Measurements from ENCODE around the gene IRX1. TPM values are rescaled to one million over a fixed set of nuclear protein-coding genes. Genes with fewer than 3 reads are reported as not detected.
A peak's percentile ranks its signal among the peaks of the same experiment; 100 is the strongest.

IRX1 gene
- total RNA-seq, 2 experiments from 2014 or later = not detected

- ATAC-seq = no peak
These were observed 711 bp downstream of the IRX1 start for GRCh38 chr5:3596261-3596825.

DNA sequence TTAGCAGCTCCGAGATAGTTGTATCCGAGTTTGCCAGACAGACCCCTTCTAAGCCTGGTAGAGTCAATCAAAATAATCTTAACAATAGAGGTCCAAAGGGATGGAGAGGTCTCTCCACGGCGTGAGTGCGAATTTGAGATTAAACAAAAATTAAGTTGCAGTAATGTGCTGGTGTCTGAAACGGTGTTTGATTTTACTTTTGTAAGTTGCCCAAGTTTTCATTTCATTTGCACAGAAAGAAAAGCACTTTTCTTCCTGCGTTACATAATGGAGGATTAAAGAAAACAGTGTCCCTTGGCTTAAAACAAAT is 1.2 kb downstream of the IRX1 start:
- POLR2A ChIA-PET = no interaction called here
- DNase-seq = no peak
- Mint-ChIP-seq H3K27me3 (ENCODE audit: low read depth) (peaks cover 60% of the 10 kb centered on the region), H3K4me3 (no peak overlapping the region), H3K27ac (peak overlapping the region; percentile 67), H3K9me3 (ENCODE audit: insufficient read depth) (peaks cover 3% of the 10 kb centered on the region), H3K36me3 (ENCODE audit: low read depth) (peaks cover 24% of the 10 kb centered on the region), H3K4me1 (ENCODE audit: low read depth) (peaks cover 2% of the 10 kb centered on the region)
- ATAC-seq = no peak
- CTCF ChIA-PET = no interaction called here

More at GRCh38 chr5:3596261-3596825, 711 bp downstream of the IRX1 start:
- POLR2A ChIA-PET = no interaction called here
- CTCF ChIA-PET = no interaction called here
- peaks cover 2% of the 10 kb centered on the region for H3K4me1 Mint-ChIP-seq (ENCODE audit: low read depth)
- H3K27ac Mint-ChIP-seq = no peak overlapping the region
- no peak for DNase-seq
- H3K4me3 Mint-ChIP-seq = no peak overlapping the region
- H3K27me3 Mint-ChIP-seq (ENCODE audit: low read depth) = peaks cover 59% of the 10 kb centered on the region
- H3K9me3 Mint-ChIP-seq (ENCODE audit: insufficient read depth) = peaks cover 3% of the 10 kb centered on the region
- peaks cover 19% of the 10 kb centered on the region for H3K36me3 Mint-ChIP-seq (ENCODE audit: low read depth)

DNA sequence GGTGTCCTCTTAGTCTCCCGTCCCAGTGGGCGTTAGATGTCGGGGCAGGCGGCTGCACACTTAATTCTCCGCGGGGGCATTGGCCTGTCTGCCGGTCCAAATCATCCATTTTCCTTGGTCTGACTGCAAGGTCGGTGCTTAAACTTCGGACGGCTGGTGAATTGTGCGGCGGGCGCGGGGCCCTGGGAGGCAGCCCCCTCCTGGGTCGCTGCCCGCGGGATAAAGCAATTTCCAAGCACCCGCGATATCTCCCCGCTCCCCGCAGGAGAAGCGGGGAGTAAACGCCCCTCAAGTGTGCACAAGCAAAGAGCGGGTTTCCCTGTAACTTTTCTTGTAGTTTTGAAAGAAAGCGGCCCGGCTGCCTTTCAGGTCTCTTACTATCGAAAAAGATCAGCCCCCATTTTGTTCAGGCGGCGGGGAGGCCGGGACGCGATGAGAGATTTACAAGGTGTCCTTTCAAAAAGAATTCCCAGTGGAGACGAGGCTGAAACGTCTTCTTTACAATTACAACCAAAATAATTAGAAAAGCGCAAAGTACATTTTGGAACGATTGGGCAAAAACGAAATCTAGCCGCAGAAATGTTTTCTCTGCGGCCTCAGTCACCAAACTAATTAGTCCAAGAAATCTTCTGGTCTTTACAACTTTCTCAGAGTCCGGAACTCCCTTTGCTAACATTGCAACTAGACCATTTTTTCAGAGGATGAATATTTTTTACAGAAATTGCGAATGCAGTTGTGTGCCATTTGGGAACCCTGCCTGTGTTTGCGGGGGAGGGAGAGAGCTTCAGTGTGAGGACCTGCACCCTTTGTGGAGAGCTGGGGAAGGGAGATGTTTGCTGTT is 1.8 kb downstream of the IRX1 start:
- Mint-ChIP-seq H3K27me3 (ENCODE audit: low read depth) (peaks cover 60% of the 10 kb centered on the region), H3K27ac (peak overlapping the region; percentile 67), H3K4me3 (no peak overlapping the region), H3K36me3 (ENCODE audit: low read depth) (peaks cover 26% of the 10 kb centered on the region), H3K9me3 (ENCODE audit: insufficient read depth) (peaks cover 3% of the 10 kb centered on the region), H3K4me1 (ENCODE audit: low read depth) (peaks cover 2% of the 10 kb centered on the region)
- DNase-seq (no peak), ATAC-seq (no peak)
- CTCF ChIA-PET = no interaction called here
- POLR2A ChIA-PET = no interaction called here

GRCh38 chr5:3598207-3598606 is 2.6 kb downstream of the IRX1 start:
- H3K36me3 Mint-ChIP-seq (ENCODE audit: low read depth) = peaks cover 26% of the 10 kb centered on the region
- peaks cover 63% of the 10 kb centered on the region for H3K27me3 Mint-ChIP-seq (ENCODE audit: low read depth)
- CTCF ChIA-PET = no interaction called here
- POLR2A ChIA-PET = no interaction called here
- H3K4me3 Mint-ChIP-seq = no peak overlapping the region
- H3K27ac Mint-ChIP-seq = no peak overlapping the region
- H3K4me1 Mint-ChIP-seq (ENCODE audit: low read depth) = peaks cover 2% of the 10 kb centered on the region
- DNase-seq (no peak), ATAC-seq (no peak)
- peaks cover 3% of the 10 kb centered on the region for H3K9me3 Mint-ChIP-seq (ENCODE audit: insufficient read depth)

DNA sequence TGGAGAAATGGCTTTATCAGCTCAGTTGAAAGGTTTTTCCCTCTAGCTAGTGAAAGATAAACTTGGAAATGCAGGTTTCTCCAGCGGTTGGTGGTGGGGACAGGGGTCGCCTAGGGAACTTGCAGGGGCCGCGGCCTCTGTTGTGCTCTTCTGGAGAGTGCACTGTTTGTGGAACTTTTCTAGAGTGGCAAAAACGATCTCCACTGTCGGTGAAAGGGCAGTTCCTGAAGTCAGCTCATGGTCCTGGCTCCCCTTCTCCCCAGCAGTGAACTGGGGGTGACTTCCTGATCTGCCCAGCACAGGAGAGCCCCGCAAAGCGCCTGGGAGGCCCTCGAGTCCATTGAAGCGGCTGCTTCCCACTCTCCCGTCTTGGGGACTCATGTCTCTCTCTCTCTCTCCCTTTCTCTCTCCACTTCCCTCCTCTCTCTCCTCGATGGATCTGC is 3.2 kb downstream of the IRX1 start:
- peaks cover 64% of the 10 kb centered on the region for H3K27me3 Mint-ChIP-seq (ENCODE audit: low read depth)
- DNase-seq (no peak), ATAC-seq (no peak)
- H3K36me3 Mint-ChIP-seq (ENCODE audit: low read depth) = peaks cover 23% of the 10 kb centered on the region
- no peak overlapping the region for H3K27ac Mint-ChIP-seq
- no peak overlapping the region for H3K4me3 Mint-ChIP-seq
- ChIA-PET CTCF (no interaction called here), POLR2A (no interaction called here)
- H3K9me3 Mint-ChIP-seq (ENCODE audit: insufficient read depth) = peaks cover 3% of the 10 kb centered on the region
- H3K4me1 Mint-ChIP-seq (ENCODE audit: low read depth) = peaks cover 2% of the 10 kb centered on the region

DNA sequence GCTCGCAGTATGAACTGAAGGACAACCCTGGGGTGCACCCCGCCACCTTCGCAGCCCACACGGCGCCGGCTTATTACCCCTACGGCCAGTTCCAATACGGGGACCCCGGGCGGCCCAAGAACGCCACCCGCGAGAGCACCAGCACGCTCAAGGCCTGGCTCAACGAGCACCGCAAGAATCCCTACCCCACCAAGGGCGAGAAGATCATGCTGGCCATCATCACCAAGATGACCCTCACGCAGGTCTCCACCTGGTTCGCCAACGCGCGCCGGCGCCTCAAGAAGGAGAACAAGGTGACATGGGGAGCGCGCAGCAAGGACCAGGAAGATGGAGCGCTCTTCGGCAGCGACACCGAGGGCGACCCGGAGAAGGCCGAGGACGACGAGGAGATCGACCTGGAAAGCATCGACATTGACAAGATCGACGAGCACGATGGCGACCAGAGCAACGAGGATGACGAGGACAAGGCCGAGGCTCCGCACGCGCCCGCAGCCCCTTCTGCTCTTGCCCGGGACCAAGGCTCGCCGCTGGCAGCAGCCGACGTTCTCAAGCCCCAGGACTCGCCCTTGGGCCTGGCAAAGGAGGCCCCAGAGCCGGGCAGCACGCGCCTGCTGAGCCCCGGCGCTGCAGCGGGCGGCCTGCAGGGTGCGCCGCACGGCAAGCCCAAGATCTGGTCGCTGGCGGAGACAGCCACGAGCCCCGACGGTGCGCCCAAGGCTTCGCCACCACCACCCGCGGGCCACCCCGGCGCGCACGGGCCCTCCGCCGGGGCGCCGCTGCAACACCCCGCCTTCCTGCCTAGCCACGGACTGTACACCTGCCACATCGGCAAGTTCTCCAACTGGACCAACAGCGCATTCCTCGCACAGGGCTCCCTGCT is 3.8 kb downstream of the IRX1 start:
- DNase-seq (no peak), ATAC-seq (no peak)
- peaks cover 17% of the 10 kb centered on the region for H3K36me3 Mint-ChIP-seq (ENCODE audit: low read depth)
- H3K4me1 Mint-ChIP-seq (ENCODE audit: low read depth) = peaks cover 2% of the 10 kb centered on the region
- H3K27me3 Mint-ChIP-seq (ENCODE audit: low read depth) = peaks cover 62% of the 10 kb centered on the region
- POLR2A ChIA-PET = no interaction called here
- CTCF ChIA-PET = no interaction called here
- peaks cover 3% of the 10 kb centered on the region for H3K9me3 Mint-ChIP-seq (ENCODE audit: insufficient read depth)
- peak overlapping the region; percentile 25 for H3K4me3 Mint-ChIP-seq
- H3K27ac Mint-ChIP-seq = peak overlapping the region; percentile 61

GRCh38 chr5:3600106-3601060 is 4.8 kb downstream of the IRX1 start:
- ChIA-PET POLR2A (no interaction called here), CTCF (no interaction called here)
- Mint-ChIP-seq H3K9me3 (ENCODE audit: insufficient read depth) (peaks cover 3% of the 10 kb centered on the region), H3K27ac (no peak overlapping the region), H3K36me3 (ENCODE audit: low read depth) (peaks cover 17% of the 10 kb centered on the region), H3K27me3 (ENCODE audit: low read depth) (peaks cover 63% of the 10 kb centered on the region), H3K4me1 (ENCODE audit: low read depth) (peaks cover 2% of the 10 kb centered on the region), H3K4me3 (no peak overlapping the region)
- DNase-seq (no peak), ATAC-seq (no peak)

GRCh38 chr5:3601061-3601710 is 5.6 kb downstream of the IRX1 start:
- CTCF ChIA-PET = no interaction called here
- peaks cover 17% of the 10 kb centered on the region for H3K36me3 Mint-ChIP-seq (ENCODE audit: low read depth)

GRCh38 chr5:3601911-3602782 is 6.5 kb downstream of the IRX1 start:
- CTCF ChIA-PET = no interaction called here
- no peaks in the 10 kb centered on the region for H3K4me1 Mint-ChIP-seq (ENCODE audit: low read depth)
- POLR2A ChIA-PET = no interaction called here
- H3K36me3 Mint-ChIP-seq (ENCODE audit: low read depth) = peaks cover 16% of the 10 kb centered on the region
- no peak for ATAC-seq
- no peak for DNase-seq
- H3K4me3 Mint-ChIP-seq = peak overlapping the region; percentile 10
- peaks cover 60% of the 10 kb centered on the region for H3K27me3 Mint-ChIP-seq (ENCODE audit: low read depth)
- H3K9me3 Mint-ChIP-seq (ENCODE audit: insufficient read depth) = peaks cover 3% of the 10 kb centered on the region
- H3K27ac Mint-ChIP-seq = no peak overlapping the region

More at GRCh38 chr5:3601061-3601710, 5.6 kb downstream of the IRX1 start:
- peak overlapping the region; percentile 1 for H3K27ac Mint-ChIP-seq
- H3K4me1 Mint-ChIP-seq (ENCODE audit: low read depth) = peaks cover 2% of the 10 kb centered on the region
- H3K4me3 Mint-ChIP-seq = peak overlapping the region; percentile 10
- H3K9me3 Mint-ChIP-seq (ENCODE audit: insufficient read depth) = peaks cover 3% of the 10 kb centered on the region
- POLR2A ChIA-PET = no interaction called here
- peaks cover 63% of the 10 kb centered on the region for H3K27me3 Mint-ChIP-seq (ENCODE audit: low read depth)
- no peak for ATAC-seq
- no peak for DNase-seq

DNA sequence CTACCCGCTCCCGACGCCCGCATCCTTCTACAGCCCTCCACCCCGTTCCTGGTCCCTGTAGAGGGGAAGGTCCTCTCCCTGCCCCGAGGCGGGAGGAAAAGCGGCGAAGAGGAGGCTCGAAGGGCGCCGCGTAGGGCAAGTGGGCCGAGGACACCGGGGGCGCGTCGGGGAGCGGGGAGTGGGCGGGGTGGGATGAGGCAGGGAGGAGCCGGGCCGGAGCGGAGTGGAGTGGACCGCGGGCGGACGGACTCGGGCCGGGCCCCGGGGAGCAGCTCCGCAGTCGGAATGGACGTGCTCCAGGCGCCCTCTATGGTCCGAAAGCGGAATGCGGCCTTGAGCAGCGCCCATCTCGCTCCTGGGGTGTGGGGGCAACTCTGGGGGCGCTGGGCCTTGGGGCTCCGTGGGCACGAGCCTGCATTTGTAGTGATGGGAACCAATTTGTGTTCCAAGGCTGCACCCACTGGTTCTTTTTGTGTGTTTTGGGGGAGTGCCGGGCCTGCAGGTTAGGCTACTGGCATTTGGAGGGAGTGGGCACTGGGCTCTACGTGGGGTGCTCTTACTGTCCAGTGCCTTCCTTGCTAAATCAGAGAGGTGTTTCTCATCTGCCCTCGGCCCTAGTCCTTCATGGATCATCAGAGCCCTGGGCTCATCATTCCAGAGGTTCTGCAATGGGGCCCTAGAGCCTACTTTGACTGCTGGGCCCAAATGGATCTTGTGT is 7.3 kb downstream of the IRX1 start:
- no peak overlapping the region for H3K27ac Mint-ChIP-seq
- CTCF ChIA-PET = interaction anchor here (1.2 kb wide), 1 partner anchor 10 kb away, joined by 3 read pairs; no protein-coding TSS in a partner anchor
- no peak for DNase-seq
- no peaks in the 10 kb centered on the region for H3K4me1 Mint-ChIP-seq (ENCODE audit: low read depth)
- H3K27me3 Mint-ChIP-seq (ENCODE audit: low read depth) = peaks cover 56% of the 10 kb centered on the region
- no peak for ATAC-seq
- H3K4me3 Mint-ChIP-seq = no peak overlapping the region
- POLR2A ChIA-PET = no interaction called here
- H3K9me3 Mint-ChIP-seq (ENCODE audit: insufficient read depth) = peaks cover 3% of the 10 kb centered on the region
- peaks cover 16% of the 10 kb centered on the region for H3K36me3 Mint-ChIP-seq (ENCODE audit: low read depth)

Data from activated CD8-positive, alpha-beta T cell treated with anti-CD3 and anti-CD28 coated beads, Interleukin-2, amount 10 ng/mL, durations not matched to agents 7 days and 5 days (primary cell).